DOHH2 (cell line): ENCODE data around the gene VPS45.
"Not testable (repeated sequence)": the region's sequence is repeated elsewhere in the genome, so short reads cannot be mapped to it uniquely, and the experiment has no call there.

Experiments
- H3F3A ChIP-seq: fragments of 200-600 bp; sonication (generic), shearing (Covaris generic); 2 replicates; pipeline ENCODE4 v1.6.0; 2016; ENCODE audit warnings: antibody characterized with exemption, mild to moderate bottlenecking; ENCODE audit not compliant: control insufficient read depth, insufficient read depth
- H3K27ac ChIP-seq: fragments of 200-600 bp; sonication (generic); 2 replicates; pipeline ENCODE4 v1.5.1; 2014; ENCODE audit warnings: low read depth, mild to moderate bottlenecking, low read length, moderate library complexity
- H3K27me3 ChIP-seq: fragments of 200-600 bp; sonication (generic); 2 replicates; pipeline ENCODE4 v1.6.1; 2014; ENCODE audit warnings: mild to moderate bottlenecking, low read length, mixed read lengths; ENCODE audit not compliant: control insufficient read depth
- H3K36me3 ChIP-seq: fragments of 200-600 bp; sonication (generic); 2 replicates; pipeline ENCODE4 v1.6.1; 2014; ENCODE audit warnings: mild to moderate bottlenecking, low read length, moderate library complexity, mixed read lengths; ENCODE audit not compliant: control insufficient read depth
- H3K4me1 ChIP-seq: fragments of 200-600 bp; sonication (generic); 2 replicates; pipeline ENCODE4 v1.6.1; 2014; ENCODE audit warnings: mild to moderate bottlenecking, low read length, mixed read lengths; ENCODE audit not compliant: control insufficient read depth
- H3K4me2 ChIP-seq: fragments of 200-600 bp; sonication (generic); 2 replicates; pipeline ENCODE4 v1.6.0; 2014; ENCODE audit warnings: mild to moderate bottlenecking, low read length, moderate library complexity
- H3K4me3 ChIP-seq: fragments of 200-600 bp; sonication (generic); 2 replicates; pipeline ENCODE4 v1.5.1; 2014; ENCODE audit warnings: mild to moderate bottlenecking, low read length, mixed read lengths
- H3K79me2 ChIP-seq: fragments of 200-600 bp; sonication (generic); 2 replicates; pipeline ENCODE4 v1.6.1; 2014; ENCODE audit warnings: mild to moderate bottlenecking, low read length, mixed read lengths; ENCODE audit not compliant: control insufficient read depth
- H3K9me2 ChIP-seq: fragments of 200-600 bp; sonication (generic); replicated peaks from 2 replicates; pipeline ENCODE4 v1.6.1; 2014; ENCODE audit warnings: mild to moderate bottlenecking, low read length, mixed read lengths; ENCODE audit not compliant: control insufficient read depth
- H3K9me3 ChIP-seq: fragments of 200-600 bp; sonication (generic); 2 replicates; pipeline ENCODE4 v1.6.1; 2014; ENCODE audit warnings: antibody characterized with exemption, low read length, mixed read lengths; ENCODE audit not compliant: control insufficient read depth, insufficient read depth
- H4K20me1 ChIP-seq: fragments of 200-600 bp; sonication (generic); 2 replicates; pipeline ENCODE4 v1.6.0; 2014; ENCODE audit warnings: low read depth, mild to moderate bottlenecking, antibody characterized with exemption, low read length, moderate library complexity; ENCODE audit not compliant: control insufficient read depth, insufficient read depth
- EZH2phosphoT487 ChIP-seq: fragments of 200-600 bp; sonication (generic); IDR thresholded peaks from 2 replicates; pipeline ENCODE4 v1.6.1; 2017; ENCODE audit warnings: borderline replicate concordance, mild to moderate bottlenecking, antibody characterized with exemption, low read length, moderate library complexity, mixed read lengths
- TF ChIP-seq, protein P1 (sequence below): fragments of 200-600 bp; sonication (generic); IDR thresholded peaks from one replicate; pipeline ENCODE4 v1.5.1; 2014; ENCODE audit warnings: antibody characterized with exemption, mild to moderate bottlenecking, low read depth, low read length; ENCODE audit not compliant: poor library complexity, severe bottlenecking

VPS45 gene

GRCh38 chr1:150185481-150185880, 117.9 kb downstream of the VPS45 start:
- H3K4me1 ChIP-seq = peaks cover 9% of the 10 kb centered on the region
- no peaks in the 10 kb centered on the region for H3K36me3 ChIP-seq
- no peaks in the 10 kb centered on the region for H4K20me1 ChIP-seq
- H3K9me3 ChIP-seq = no peaks in the 10 kb centered on the region
- peaks cover 6% of the 10 kb centered on the region; the same call in 1 of the 2 replicates for H3K27me3 ChIP-seq
- no peak overlapping the region for H3K4me2 ChIP-seq
- H3K4me3 ChIP-seq = no peak overlapping the region
- no peaks in the 10 kb centered on the region for H3K9me2 ChIP-seq
- no peak for TF ChIP-seq EZH2phosphoT487
- TF ChIP-seq, protein P1, sequence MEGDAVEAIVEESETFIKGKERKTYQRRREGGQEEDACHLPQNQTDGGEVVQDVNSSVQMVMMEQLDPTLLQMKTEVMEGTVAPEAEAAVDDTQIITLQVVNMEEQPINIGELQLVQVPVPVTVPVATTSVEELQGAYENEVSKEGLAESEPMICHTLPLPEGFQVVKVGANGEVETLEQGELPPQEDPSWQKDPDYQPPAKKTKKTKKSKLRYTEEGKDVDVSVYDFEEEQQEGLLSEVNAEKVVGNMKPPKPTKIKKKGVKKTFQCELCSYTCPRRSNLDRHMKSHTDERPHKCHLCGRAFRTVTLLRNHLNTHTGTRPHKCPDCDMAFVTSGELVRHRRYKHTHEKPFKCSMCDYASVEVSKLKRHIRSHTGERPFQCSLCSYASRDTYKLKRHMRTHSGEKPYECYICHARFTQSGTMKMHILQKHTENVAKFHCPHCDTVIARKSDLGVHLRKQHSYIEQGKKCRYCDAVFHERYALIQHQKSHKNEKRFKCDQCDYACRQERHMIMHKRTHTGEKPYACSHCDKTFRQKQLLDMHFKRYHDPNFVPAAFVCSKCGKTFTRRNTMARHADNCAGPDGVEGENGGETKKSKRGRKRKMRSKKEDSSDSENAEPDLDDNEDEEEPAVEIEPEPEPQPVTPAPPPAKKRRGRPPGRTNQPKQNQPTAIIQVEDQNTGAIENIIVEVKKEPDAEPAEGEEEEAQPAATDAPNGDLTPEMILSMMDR = no peak
- H3K27ac ChIP-seq = no peak overlapping the region
- 0 out of 2 replicates have a peak, but pooled peaks cover 2% of the 10 kb centered on the region for H3F3A ChIP-seq
- H3K79me2 ChIP-seq = no peaks in the 10 kb centered on the region

DNA sequence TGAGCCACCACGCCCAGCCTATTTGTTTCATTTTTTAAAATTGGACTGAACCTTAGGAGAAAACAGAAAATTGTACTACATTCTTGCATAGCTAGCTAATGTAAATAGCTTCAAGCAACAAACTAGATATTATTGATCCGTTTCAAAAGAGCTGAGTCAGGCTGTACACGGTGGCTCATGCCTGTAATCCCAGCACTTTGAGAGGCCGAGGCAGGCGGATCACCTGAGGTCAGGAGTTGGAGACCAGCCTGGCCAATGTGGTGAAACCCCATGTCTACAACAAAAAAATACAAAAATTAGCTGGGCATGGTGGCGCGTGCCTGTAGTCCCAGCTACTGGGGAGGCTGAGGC, 118.8 kb downstream of the VPS45 start:
- not testable (repeated sequence) for H4K20me1 ChIP-seq, H3K4me1 ChIP-seq, H3K9me3 ChIP-seq, H3K9me2 ChIP-seq, H3K27ac ChIP-seq, H3F3A ChIP-seq, H3K4me2 ChIP-seq, H3K27me3 ChIP-seq, H3K79me2 ChIP-seq, H3K36me3 ChIP-seq, H3K4me3 ChIP-seq

- H3K27ac ChIP-seq = no peak overlapping the region
- H4K20me1 ChIP-seq = no peaks in the 10 kb centered on the region
- 0 out of 2 replicates have a peak overlapping the region, but pooled peaks have one; percentile 16 for H3K4me3 ChIP-seq
- 0 out of 2 replicates have a peak, but pooled peaks cover 2% of the 10 kb centered on the region for H3F3A ChIP-seq
- peaks cover 6% of the 10 kb centered on the region; the same call in 1 of the 2 replicates for H3K27me3 ChIP-seq
- peaks cover 9% of the 10 kb centered on the region for H3K4me1 ChIP-seq
- no peaks in the 10 kb centered on the region for H3K36me3 ChIP-seq
- H3K9me2 ChIP-seq = no peaks in the 10 kb centered on the region
- H3K4me2 ChIP-seq = peak overlapping the region; percentile 33
- no peaks in the 10 kb centered on the region for H3K9me3 ChIP-seq
- TF ChIP-seq, protein P1 = peak; percentile 54
- no peak for TF ChIP-seq EZH2phosphoT487
- no peaks in the 10 kb centered on the region for H3K79me2 ChIP-seq
These were observed 119.4 kb downstream of the VPS45 start for GRCh38 chr1:150186789-150187559.

- Histone ChIP-seq H3K4me1 (peaks cover 9% of the 10 kb centered on the region), H3K27me3 (peaks cover 6% of the 10 kb centered on the region; the same call in 1 of the 2 replicates), H3K36me3 (no peaks in the 10 kb centered on the region), H3K9me3 (no peaks in the 10 kb centered on the region), H3K4me3 (no peak overlapping the region), H3K9me2 (no peaks in the 10 kb centered on the region), H3K27ac (no peak overlapping the region), H3F3A (0 out of 2 replicates have a peak, but pooled peaks cover 2% of the 10 kb centered on the region), H3K79me2 (no peaks in the 10 kb centered on the region), H4K20me1 (no peaks in the 10 kb centered on the region), H3K4me2 (no peak overlapping the region)
- TF ChIP-seq EZH2phosphoT487 = no peak
- TF ChIP-seq, protein P1 = peak; percentile 16
These were observed 120.0 kb downstream of the VPS45 start for GRCh38 chr1:150187560-150187931.
